Esophagus squamous epithelium (tissue), 5 donors: ENCODE measurements around the gene CLSTN2. TPM values are rescaled to one million over a fixed set of nuclear protein-coding genes. Genes with fewer than 3 reads are reported as not detected.

Experiments used
- DNase-seq: peaks from one replicate; lab custom pipeline; 2025; lab: John Stamatoyannopoulos, UW
- H3K27ac ChIP-seq, 4 donors: fragments of 200-600 bp; sonication (generic); one replicate each; pipeline ENCODE4 v1.5.1; 2016 to 2019; ENCODE audit warnings: mild to moderate bottlenecking in 1 of 4
- H3K27me3 ChIP-seq, 4 donors: fragments of 200-600 bp; sonication (generic); 1 replicate in 3 of 4; 2 replicates in 1 of 4; pipeline versions ENCODE4 v1.5.1 to v1.6.0; 2017 to 2021; ENCODE audit warnings: antibody characterized with exemption in 1 of 4
- H3K36me3 ChIP-seq, 3 donors: fragments of 200-600 bp; sonication (generic); one replicate each; pipeline ENCODE4 v1.5.1; 2016 to 2019
- H3K4me1 ChIP-seq, 3 donors: fragments of 200-600 bp; sonication (generic); one replicate each; pipeline ENCODE4 v1.5.1; 2017 to 2019
- H3K4me3 ChIP-seq, 4 donors: fragments of 200-600 bp; sonication (generic); 1 replicate in 3 of 4; 2 replicates in 1 of 4; pipeline ENCODE4 v1.5.1; 2016 to 2019; ENCODE audit warnings: mild to moderate bottlenecking in 2 of 4, moderate library complexity in 1 of 4
- H3K9me3 ChIP-seq, 3 donors: fragments of 200-600 bp; sonication (generic); one replicate each; pipeline ENCODE4 v1.5.1; 2016 to 2019
- CTCF ChIP-seq, 6 experiments: fragments of 450-650 bp in 4 of 6; fragments of 200-600 bp in 2 of 6; sonication (generic) in 2 of 6; IDR thresholded peaks; one replicate each; pipeline ENCODE4 v1.5.1; 2016 to 2019; ENCODE audit warnings: antibody characterized with exemption in 6 of 6, mild to moderate bottlenecking in 4 of 6, moderate library complexity in 4 of 6
- POLR2A ChIP-seq, 4 donors: fragments of 450-650 bp; IDR thresholded peaks; one replicate each; pipeline ENCODE4 v1.6.1; 2017; ENCODE audit warnings: antibody characterized with exemption in 4 of 4, mild to moderate bottlenecking in 4 of 4, moderate library complexity in 3 of 4
- WGBS, 2 donors: methylation state at CpG; one replicate each; pipeline ENCODE4 v1.1.5; 2018; 5-methylcytosine and 5-hydroxymethylcytosine counted together
- intact Hi-C: fragments of 100-400 bp; cut with DNase I; formaldehyde crosslinking; loops from one replicate; pipeline ENCODE4 v1.15.0; 2022
- total RNA-seq, 4 donors: library from RNA; depleted of rRNA; stranded (reverse); fragments of >200 nt; gene quantifications; one replicate each; pipeline ENCODE4 v1.1.0, GENCODE V29; 2016
- donor health status: DM: yes; HTN: yes; CAD: no.

CLSTN2 gene
- total RNA-seq, 4 donors from 2014 or later, result 0.53 to 5.0 (median 3.1) TPM

GRCh38 chr3:140399871-140400270 lies 464.9 kb downstream of the CLSTN2 start:
- H3K9me3 ChIP-seq, result no peaks in the 10 kb centered on the region
- no peaks in the 10 kb centered on the region for H3K4me1 ChIP-seq
- DNase-seq, result no peak
- TF ChIP-seq CTCF (IDR thresholded peaks at IDR 0.05), result no peak
- TF ChIP-seq POLR2A (IDR thresholded peaks at IDR 0.05), result no peak
- WGBS, 2 donors, result 27 to 50% methylated on average over 2 of the region's 2 CpGs
- H3K4me3 ChIP-seq, result no peak overlapping the region
- H3K36me3 ChIP-seq, result no peaks in the 10 kb centered on the region
- intact Hi-C loops, result no loop called here
- no peak overlapping the region for H3K27ac ChIP-seq
- H3K27me3 ChIP-seq, result no peaks in the 10 kb centered on the region

- no peaks in the 10 kb centered on the region for H3K4me1 ChIP-seq
- TF ChIP-seq POLR2A (IDR thresholded peaks at IDR 0.05), result no peak
- no peak for TF ChIP-seq CTCF (IDR thresholded peaks at IDR 0.05)
- H3K36me3 ChIP-seq, result no peaks in the 10 kb centered on the region
- H3K27ac ChIP-seq, result no peak overlapping the region
- no peaks in the 10 kb centered on the region for H3K9me3 ChIP-seq
- no peak overlapping the region for H3K4me3 ChIP-seq
- no peak for DNase-seq
- 77 to 82% methylated on average over 2 of the region's 2 CpGs for WGBS, 2 donors
- intact Hi-C loops, result no loop called here
- no peaks in the 10 kb centered on the region for H3K27me3 ChIP-seq
Measured at GRCh38 chr3:140403079-140403478, 468.1 kb downstream of the CLSTN2 start.

GRCh38 chr3:140403608-140404007 lies 468.6 kb downstream of the CLSTN2 start:
- TF ChIP-seq POLR2A (IDR thresholded peaks at IDR 0.05) (no peak), CTCF (IDR thresholded peaks at IDR 0.05) (no peak)
- 75 to 77% methylated on average over 4 to 6 of the region's 6 CpGs for WGBS, 2 donors
- no peaks in the 10 kb centered on the region for H3K36me3 ChIP-seq

GRCh38 chr3:140406655-140407054 lies 471.7 kb downstream of the CLSTN2 start:
- Histone ChIP-seq H3K9me3 (no peaks in the 10 kb centered on the region), H3K27me3 (no peaks in the 10 kb centered on the region), H3K4me3 (no peak overlapping the region), H3K36me3 (no peaks in the 10 kb centered on the region), H3K4me1 (no peaks in the 10 kb centered on the region), H3K27ac (no peak overlapping the region)
- intact Hi-C loops, result no loop called here
- TF ChIP-seq POLR2A (IDR thresholded peaks at IDR 0.05) (no peak), CTCF (IDR thresholded peaks at IDR 0.05) (no peak)
- DNase-seq, result no peak

More at GRCh38 chr3:140403608-140404007, 468.6 kb downstream of the CLSTN2 start:
- no peaks in the 10 kb centered on the region for H3K4me1 ChIP-seq
- no peaks in the 10 kb centered on the region for H3K27me3 ChIP-seq
- intact Hi-C loops, result no loop called here
- no peak for DNase-seq
- H3K4me3 ChIP-seq, result no peak overlapping the region
- H3K9me3 ChIP-seq, result no peaks in the 10 kb centered on the region
- H3K27ac ChIP-seq, result no peak overlapping the region

GRCh38 chr3:140408252-140408651 lies 473.3 kb downstream of the CLSTN2 start:
- intact Hi-C loops, result no loop called here
- no peak overlapping the region for H3K4me3 ChIP-seq
- no peaks in the 10 kb centered on the region for H3K36me3 ChIP-seq
- H3K9me3 ChIP-seq, result no peaks in the 10 kb centered on the region
- H3K27ac ChIP-seq, result no peak overlapping the region
- H3K4me1 ChIP-seq, result no peaks in the 10 kb centered on the region
- 70 to 96% methylated on average over 3 of the region's 3 CpGs for WGBS, 2 donors
- DNase-seq, result no peak
- TF ChIP-seq CTCF (IDR thresholded peaks at IDR 0.05) (no peak), POLR2A (IDR thresholded peaks at IDR 0.05) (no peak)
- H3K27me3 ChIP-seq, result no peaks in the 10 kb centered on the region
